Suppressor macrophage treated with lipopolysaccharide for 1 hour (primary cell): ENCODE results near the gene MKI67.
"Not testable (repeated sequence)": the region's sequence is repeated elsewhere in the genome, so short reads cannot be mapped to it uniquely, and the experiment has no call there.

ENCODE experiments used
- DNase-seq, 3 donors: peaks; one replicate each; pipeline ENCODE4 v3.0.0-alpha.2; 2020 to 2022

MKI67 gene

GRCh38 chr10:128149267-128150014 is 23.2 kb upstream of the MKI67 start:
- DNase-seq = no peak

DNA sequence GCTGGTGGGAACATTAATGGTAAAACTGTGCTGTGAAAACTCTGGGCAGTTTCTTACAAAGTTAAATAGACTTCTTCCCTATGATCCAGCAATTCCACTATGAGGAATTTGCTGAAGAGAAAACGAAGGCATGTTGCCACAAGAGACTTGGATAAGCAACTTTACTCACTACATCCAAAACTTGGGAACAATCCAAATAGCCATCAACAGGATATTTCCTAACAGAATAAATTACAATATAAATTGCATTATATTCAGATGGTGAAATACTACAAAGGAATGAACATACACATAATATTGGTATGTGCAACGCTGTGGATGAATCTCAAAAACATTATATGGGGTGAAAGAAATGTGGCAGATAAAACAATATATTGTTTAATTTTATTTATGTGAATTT is 21.4 kb upstream of the MKI67 start:
- no peak for DNase-seq

DNA sequence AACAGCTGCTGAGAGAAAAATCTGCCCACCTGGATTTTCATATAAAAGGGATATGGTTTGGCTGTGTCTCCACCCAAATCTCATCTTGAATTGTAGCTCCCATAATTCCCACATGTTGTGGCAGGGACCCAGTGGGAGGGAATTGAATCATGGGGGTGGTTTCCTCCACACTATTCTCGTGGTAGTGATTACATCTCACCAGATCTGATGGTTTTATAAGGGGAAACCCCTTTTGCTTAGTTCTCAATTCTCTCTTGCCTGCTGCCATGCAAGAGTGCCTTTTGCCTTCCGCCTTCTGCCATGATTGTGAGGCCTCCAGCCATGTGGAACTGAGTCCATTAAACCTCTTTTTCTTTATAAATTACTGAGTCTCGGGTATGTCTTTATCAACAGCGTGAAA is 20.8 kb upstream of the MKI67 start:
- DNase-seq = peak; percentile 81 to 86 (median 81)

- DNase-seq = no peak
Observed at GRCh38 chr10:128144547-128144946, 18.3 kb upstream of the MKI67 start.

- no peak for DNase-seq
Observed at GRCh38 chr10:128143531-128143930, 17.3 kb upstream of the MKI67 start.

DNA sequence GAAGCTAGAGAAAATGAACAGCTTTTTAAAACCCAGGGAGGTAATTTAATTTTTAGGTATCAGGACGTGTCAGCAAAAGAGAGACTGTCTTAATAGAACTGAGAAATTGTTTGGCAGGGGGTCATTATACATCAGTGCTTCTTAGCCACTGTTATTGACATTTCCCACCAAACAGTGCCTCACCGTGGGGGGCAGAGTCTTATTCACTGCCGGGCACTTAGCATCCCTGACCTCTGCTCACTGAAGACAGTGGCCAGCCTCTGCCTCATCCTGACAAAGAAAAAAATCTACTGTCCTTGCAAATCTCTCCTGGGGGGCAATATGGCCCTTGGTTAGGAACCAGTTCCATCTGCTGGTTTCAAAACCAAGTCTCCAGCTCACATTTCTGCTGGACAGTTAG is 14.2 kb upstream of the MKI67 start:
- DNase-seq = no peak

GRCh38 chr10:128138429-128138828 is 12.2 kb upstream of the MKI67 start:
- DNase-seq = not testable (repeated sequence)

- DNase-seq = peak in 1 of 3 donors; percentile 28
Observed at GRCh38 chr10:128137877-128138276, 11.7 kb upstream of the MKI67 start.

DNA sequence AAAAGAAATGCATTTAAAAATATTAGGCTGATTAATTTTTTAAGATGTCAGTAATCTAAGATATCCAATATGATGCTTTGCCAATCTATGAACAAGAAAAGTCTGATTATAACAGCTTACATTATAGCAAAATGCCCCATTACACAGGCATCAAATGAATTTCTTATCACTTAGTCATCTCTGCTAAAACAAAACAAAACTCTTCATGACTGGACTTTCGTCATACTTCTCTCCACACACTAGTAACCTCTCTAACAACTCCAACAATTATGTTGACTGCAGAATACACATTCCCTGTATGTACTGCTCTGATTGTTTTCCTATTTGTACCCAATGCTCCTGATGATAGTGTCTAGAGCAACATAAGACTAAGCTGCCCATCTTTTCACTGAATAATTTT is 3.8 kb upstream of the MKI67 start:
- DNase-seq = peak in 1 of 3 donors; percentile 34

- no peak for DNase-seq
Observed at GRCh38 chr10:128128582-128128981, 2.4 kb upstream of the MKI67 start.

DNA sequence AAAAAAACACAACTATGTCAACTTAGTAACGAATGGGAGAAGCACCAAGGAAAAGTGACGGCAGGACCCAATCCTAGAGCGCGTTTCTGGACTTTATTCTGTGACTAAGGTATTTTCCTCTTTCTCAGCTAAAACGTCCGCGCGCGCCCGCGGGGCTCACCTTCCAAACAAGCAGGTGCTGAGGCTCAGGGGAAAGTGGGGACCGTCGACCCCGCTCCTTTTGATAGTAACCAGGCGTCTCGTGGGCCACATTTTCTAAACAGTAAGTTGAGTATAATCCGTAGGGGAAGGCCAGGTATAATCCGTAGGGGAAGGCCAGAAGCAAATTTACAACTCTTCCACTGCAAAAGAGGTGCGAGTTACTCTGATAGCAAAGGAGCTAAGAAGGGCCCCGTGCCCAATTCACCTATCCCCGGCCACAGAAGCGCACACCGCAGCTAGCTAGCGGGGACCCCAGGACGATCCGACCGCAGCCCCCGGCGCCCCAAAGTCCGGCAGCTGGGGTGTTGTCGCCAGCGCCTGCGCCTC is 743 bp downstream of the MKI67 start:
- peak; percentile 18 to 31 (median 27) for DNase-seq

DNA sequence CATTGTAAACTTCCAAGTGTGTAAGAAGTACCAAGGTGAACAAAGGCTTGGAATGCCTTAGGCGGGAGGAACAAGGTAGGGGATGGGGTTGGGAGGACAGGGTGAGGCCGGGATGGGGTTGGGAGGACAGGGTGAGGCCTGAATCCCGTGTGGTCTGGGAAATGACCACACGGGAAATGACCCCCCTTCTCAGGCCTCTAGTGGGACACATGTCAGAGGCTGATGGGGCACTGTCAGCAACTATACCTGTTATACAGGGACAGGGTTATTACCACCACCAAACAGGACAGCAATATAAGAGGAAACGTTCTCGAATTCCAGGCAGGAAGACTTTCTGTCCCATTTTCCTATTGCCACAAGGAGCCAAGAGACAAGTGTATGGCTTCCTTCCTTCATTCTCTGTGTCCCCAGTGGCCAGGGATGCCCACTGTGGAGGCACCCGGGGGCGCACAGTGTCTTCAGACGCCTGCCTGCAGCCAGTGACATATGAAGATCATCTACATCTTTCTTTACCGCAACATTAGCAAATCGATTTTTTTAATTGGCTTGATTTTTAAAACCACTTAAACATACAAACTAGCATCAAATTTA is 1.3 kb downstream of the MKI67 start:
- no peak for DNase-seq

DNA sequence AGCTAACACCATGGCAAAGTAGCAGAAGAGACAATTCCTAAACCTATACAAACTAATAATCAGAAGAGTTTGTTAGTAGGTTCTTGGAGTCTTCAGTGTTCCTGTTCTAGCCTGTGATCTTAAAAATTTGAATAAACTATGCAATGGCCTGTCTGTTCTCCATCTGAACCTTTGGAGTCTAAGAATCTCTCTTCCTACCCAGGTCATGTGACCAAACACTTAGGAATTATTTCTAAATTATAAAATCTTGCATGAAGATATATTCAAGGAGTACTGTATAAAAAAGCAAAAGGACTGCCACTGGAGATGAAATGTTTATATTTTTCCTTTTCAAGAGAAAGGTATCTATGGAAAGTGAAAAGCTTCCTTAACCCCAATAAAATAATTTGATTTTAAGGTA is 2.4 kb downstream of the MKI67 start:
- no peak for DNase-seq

GRCh38 chr10:128122931-128123330 is 3.3 kb downstream of the MKI67 start:
- DNase-seq = peak; percentile 37 to 59 (median 51)

DNA sequence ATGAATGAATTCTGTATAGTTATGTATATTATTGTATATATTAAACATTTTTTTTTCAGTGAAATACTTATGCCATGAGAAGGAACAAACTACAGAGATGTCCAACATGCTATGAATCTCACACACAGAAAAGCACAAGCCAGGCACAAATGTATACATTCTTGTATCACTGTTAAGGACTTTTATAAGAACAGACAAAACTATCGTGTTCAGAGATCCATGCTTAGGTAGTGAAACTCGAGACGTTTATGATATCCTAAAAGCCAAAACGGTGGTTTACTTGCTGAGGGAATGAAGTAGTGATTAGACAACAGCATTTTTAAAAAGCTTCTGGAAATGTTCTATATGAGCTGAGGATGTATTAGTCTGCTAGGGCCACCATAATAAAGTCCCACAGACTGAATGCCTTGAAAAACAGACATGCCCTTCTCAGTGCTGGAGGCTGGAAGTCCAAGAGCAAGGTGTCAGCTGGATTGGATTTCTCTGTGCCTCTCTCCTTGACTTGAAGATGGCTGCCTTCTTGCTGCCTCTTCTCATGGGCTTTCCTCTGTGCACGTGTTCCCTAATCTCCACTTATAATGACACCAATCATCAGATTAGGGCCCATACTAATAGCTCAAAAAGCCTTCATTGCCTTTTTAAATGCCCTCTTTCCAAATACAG is 4.3 kb downstream of the MKI67 start:
- DNase-seq = no peak

GRCh38 chr10:128116851-128117615 is 9.2 kb downstream of the MKI67 start:
- DNase-seq = no peak

DNA sequence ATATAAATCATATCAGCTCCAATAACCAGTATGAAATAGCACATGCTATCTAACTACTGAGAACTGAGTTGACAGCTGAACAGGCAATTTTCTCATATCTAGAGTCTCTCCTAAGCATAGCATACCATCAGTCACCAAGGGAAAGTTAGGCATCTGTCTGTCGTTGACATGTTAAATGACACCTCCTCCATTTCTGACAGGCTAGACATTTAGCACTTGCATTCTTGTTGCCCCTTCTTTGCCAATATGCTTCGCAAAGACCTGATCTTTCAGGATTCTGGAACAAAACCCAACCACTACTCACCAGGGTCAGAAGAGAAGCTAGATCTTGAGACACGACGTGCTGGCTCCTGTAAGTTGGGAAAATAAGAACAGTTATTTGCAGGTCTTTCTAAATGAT is 10.0 kb downstream of the MKI67 start:
- DNase-seq = no peak

- DNase-seq = no peak
Observed at GRCh38 chr10:128115356-128115755, 10.9 kb downstream of the MKI67 start.

DNA sequence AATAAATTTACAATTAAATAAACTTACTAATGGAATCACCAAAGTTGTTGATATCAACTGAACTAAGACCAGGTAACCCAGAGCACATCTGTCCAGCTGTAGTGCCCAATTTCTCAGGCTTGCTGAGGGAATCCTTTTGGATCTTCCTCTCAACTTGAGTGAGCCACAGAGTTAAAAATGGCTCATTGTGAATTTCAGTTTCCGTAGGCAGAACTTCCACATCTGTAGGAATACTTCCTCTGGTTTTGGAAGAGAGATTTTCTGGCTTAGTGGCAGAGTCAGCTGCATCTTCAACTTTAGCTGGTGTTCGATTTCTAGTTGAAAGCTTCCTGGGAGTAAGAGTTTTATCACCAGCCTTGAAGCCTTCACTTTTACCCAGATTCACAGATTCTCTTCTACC is 11.3 kb downstream of the MKI67 start:
- DNase-seq = peak; percentile 39 to 61 (median 50)

GRCh38 chr10:128113026-128113425 is 13.2 kb downstream of the MKI67 start:
- no peak for DNase-seq

DNA sequence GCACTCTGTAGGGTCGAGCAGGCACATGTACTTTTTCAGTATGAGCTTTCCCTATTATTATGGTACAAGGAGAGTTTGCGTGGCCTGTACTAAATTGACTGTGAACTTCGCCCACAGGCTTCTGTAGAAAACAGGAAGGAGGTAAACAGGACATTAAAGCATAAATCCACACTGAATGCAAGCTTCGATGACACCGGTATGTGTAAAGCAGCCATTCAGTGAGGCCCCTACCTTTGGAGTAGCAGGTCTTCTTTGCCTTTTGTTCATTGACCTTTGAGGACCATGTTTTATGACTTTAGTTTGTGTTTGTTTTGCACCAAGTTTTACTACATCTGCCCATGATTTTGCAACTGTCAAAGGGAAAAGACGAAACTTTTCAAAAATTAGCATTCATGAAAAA is 14.5 kb downstream of the MKI67 start:
- DNase-seq = no peak

GRCh38 chr10:128110339-128110738 is 15.9 kb downstream of the MKI67 start:
- no peak for DNase-seq

DNA sequence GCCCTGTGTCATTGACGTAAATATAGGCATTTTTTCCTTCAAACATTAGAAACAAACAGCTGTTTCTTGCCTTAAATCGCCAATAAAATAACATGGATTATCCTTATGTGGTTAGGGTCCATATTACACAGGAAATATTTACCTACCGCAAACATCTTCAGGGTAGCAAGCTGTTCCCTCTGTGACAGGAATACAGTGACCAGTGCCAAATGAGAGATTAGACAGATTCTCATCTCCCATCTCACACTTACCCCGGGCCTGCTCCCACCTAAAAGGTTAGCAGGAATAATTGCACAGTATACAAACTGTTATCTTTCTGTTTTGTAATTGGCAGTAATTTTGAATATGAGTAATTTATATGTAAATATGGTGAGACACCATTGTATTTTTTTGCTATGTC is 16.5 kb downstream of the MKI67 start:
- no peak for DNase-seq
